22Rv1 (cell line): ENCODE results near the gene MINPP1.
"Not testable (repeated sequence)": the region's sequence is repeated elsewhere in the genome, so short reads cannot be mapped to it uniquely, and the experiment has no call there.

Experiments used
- CTCF ChIP-seq: fragments of 450-650 bp; IDR thresholded peaks from 2 replicates; pipeline ENCODE4 v1.5.1; 2017; ENCODE audit warnings: mild to moderate bottlenecking
- ZFX ChIP-seq: fragments of 450-650 bp; IDR thresholded peaks from 2 replicates; pipeline ENCODE4 v1.6.1; 2017; ENCODE audit warnings: antibody characterized with exemption, borderline replicate concordance

GRCh38 chr10:87456586-87457220 lies 48.0 kb upstream of the MINPP1 start:
- not testable (repeated sequence) for TF ChIP-seq CTCF, ZFX
